HG03066 (cell line): ENCODE data around the gene NHLRC2.
A peak's percentile ranks its signal among the peaks of the same experiment; 100 is the strongest.

Source experiments
- ATAC-seq: cut with Tn5 transposase; IDR thresholded peaks from one replicate; pipeline ENCODE4 v1.9.1; 2021; ENCODE audit warnings: low read depth; ENCODE audit not compliant: unreplicated experiment

Gene NHLRC2

GRCh38 chr10:113858541-113858940, 4.1 kb downstream of the NHLRC2 start:
- no peak for ATAC-seq

- peak; percentile 40 for ATAC-seq
Measured at GRCh38 chr10:113859261-113859660, 4.8 kb downstream of the NHLRC2 start.

- ATAC-seq: no peak
Measured at GRCh38 chr10:113865901-113866300, 11.4 kb downstream of the NHLRC2 start.

- ATAC-seq: no peak
Measured at GRCh38 chr10:113866551-113867394, 12.3 kb downstream of the NHLRC2 start.

GRCh38 chr10:113867904-113868303, 13.4 kb downstream of the NHLRC2 start:
- no peak for ATAC-seq

- ATAC-seq: no peak
Measured at GRCh38 chr10:113869789-113870188, 15.3 kb downstream of the NHLRC2 start.

GRCh38 chr10:113872139-113873030, 17.9 kb downstream of the NHLRC2 start:
- no peak for ATAC-seq

GRCh38 chr10:113875212-113875611, 20.8 kb downstream of the NHLRC2 start:
- no peak for ATAC-seq

GRCh38 chr10:113876461-113876860, 22.0 kb downstream of the NHLRC2 start:
- no peak for ATAC-seq

- peak; percentile 88 for ATAC-seq
Measured at GRCh38 chr10:113879691-113880090, 25.2 kb downstream of the NHLRC2 start.

GRCh38 chr10:113880236-113880635, 25.8 kb downstream of the NHLRC2 start:
- ATAC-seq: no peak

GRCh38 chr10:113882240-113882639, 27.8 kb downstream of the NHLRC2 start:
- no peak for ATAC-seq

GRCh38 chr10:113889911-113890310, 35.5 kb downstream of the NHLRC2 start:
- no peak for ATAC-seq

GRCh38 chr10:113890769-113891168, 36.3 kb downstream of the NHLRC2 start:
- no peak for ATAC-seq

- ATAC-seq: no peak
Measured at GRCh38 chr10:113891476-113891875, 37.0 kb downstream of the NHLRC2 start.

- ATAC-seq: no peak
Measured at GRCh38 chr10:113893570-113893969, 39.1 kb downstream of the NHLRC2 start.

- ATAC-seq: no peak
Measured at GRCh38 chr10:113894581-113894980, 40.1 kb downstream of the NHLRC2 start.

- ATAC-seq: no peak
Measured at GRCh38 chr10:113895018-113895417, 40.6 kb downstream of the NHLRC2 start.

GRCh38 chr10:113897693-113898618, 43.5 kb downstream of the NHLRC2 start:
- no peak for ATAC-seq

GRCh38 chr10:113899952-113900598, 45.6 kb downstream of the NHLRC2 start:
- no peak for ATAC-seq
